Stimulated activated effector memory CD8-positive, alpha-beta T cell treated with anti-CD3 and anti-CD28 coated beads, Interleukin-12 subunit alpha, Interleukin-12 subunit beta, amount 100 ng/mL, for 72 hours (primary cell): ENCODE data around the gene PPA1.
"Not testable (repeated sequence)": the region's sequence is repeated elsewhere in the genome, so short reads cannot be mapped to it uniquely, and the experiment has no call there.

Experiments
- ATAC-seq: fragments of 150-1000 bp; cut with Tn5 transposase; 2 replicates; pipeline ENCODE4 v1.10.0; 2021
- DNase-seq, 2 donors: peaks; one replicate each; pipeline ENCODE4 v3.0.0; 2021 to 2022; ENCODE audit warnings: low spot score in 2 of 2
- H3K27ac Mint-ChIP-seq: one replicate; pipeline ENCODE4 v1.8.0; 2022; ENCODE audit warnings: mild to moderate bottlenecking, mixed read lengths
- H3K36me3 Mint-ChIP-seq: one replicate; pipeline ENCODE4 v1.8.0; 2022; ENCODE audit warnings: mild to moderate bottlenecking, mixed read lengths
- H3K4me1 Mint-ChIP-seq: one replicate; pipeline ENCODE4 v1.8.0; 2022; ENCODE audit warnings: mixed read lengths
- H3K4me3 Mint-ChIP-seq: one replicate; pipeline ENCODE4 v1.8.0; 2022; ENCODE audit warnings: mild to moderate bottlenecking, mixed read lengths
- H3K9me3 Mint-ChIP-seq: one replicate; pipeline ENCODE4 v1.8.0; 2022; ENCODE audit warnings: mixed read lengths

The PPA1 gene

GRCh38 chr10:70198696-70199466 is 34.3 kb downstream of the PPA1 start:
- Mint-ChIP-seq H3K4me3 (no peak overlapping the region), H3K9me3 (no peaks in the 10 kb centered on the region), H3K4me1 (peaks cover 15% of the 10 kb centered on the region), H3K36me3 (peaks cover 77% of the 10 kb centered on the region), H3K27ac (peak overlapping the region; percentile 48)
- DNase-seq (no peak), ATAC-seq (no peak)

GRCh38 chr10:70197235-70197945 is 35.8 kb downstream of the PPA1 start:
- peaks cover 62% of the 10 kb centered on the region for H3K36me3 Mint-ChIP-seq
- ATAC-seq (peak; percentile 40), DNase-seq (no peak)
- H3K4me1 Mint-ChIP-seq, result peaks cover 15% of the 10 kb centered on the region
- no peaks in the 10 kb centered on the region for H3K9me3 Mint-ChIP-seq
- peak overlapping the region; percentile 48 for H3K27ac Mint-ChIP-seq
- H3K4me3 Mint-ChIP-seq, result no peak overlapping the region

- Mint-ChIP-seq H3K4me1 (peaks cover 15% of the 10 kb centered on the region), H3K9me3 (no peaks in the 10 kb centered on the region), H3K4me3 (no peak overlapping the region), H3K36me3 (peaks cover 22% of the 10 kb centered on the region), H3K27ac (no peak overlapping the region)
- ATAC-seq (no peak), DNase-seq (no peak)
Measured at GRCh38 chr10:70193391-70193844, 39.8 kb downstream of the PPA1 start.

GRCh38 chr10:70192326-70192968 is 40.8 kb downstream of the PPA1 start:
- no peak overlapping the region for H3K4me3 Mint-ChIP-seq
- no peaks in the 10 kb centered on the region for H3K9me3 Mint-ChIP-seq
- H3K4me1 Mint-ChIP-seq, result peaks cover 7% of the 10 kb centered on the region
- no peak for DNase-seq
- H3K27ac Mint-ChIP-seq, result no peak overlapping the region
- ATAC-seq, result no peak
- peaks cover 13% of the 10 kb centered on the region for H3K36me3 Mint-ChIP-seq

- Mint-ChIP-seq H3K4me3 (no peak overlapping the region), H3K27ac (no peak overlapping the region), H3K36me3 (peaks cover 8% of the 10 kb centered on the region), H3K9me3 (no peaks in the 10 kb centered on the region), H3K4me1 (peaks cover 2% of the 10 kb centered on the region)
- ATAC-seq, result peak; percentile 32
- DNase-seq, result no peak
Measured at GRCh38 chr10:70191972-70192305, 41.3 kb downstream of the PPA1 start.

- no peaks in the 10 kb centered on the region for H3K9me3 Mint-ChIP-seq
- no peak for DNase-seq
- no peak overlapping the region for H3K27ac Mint-ChIP-seq
- peaks cover 2% of the 10 kb centered on the region for H3K36me3 Mint-ChIP-seq
- no peak for ATAC-seq
- no peaks in the 10 kb centered on the region for H3K4me1 Mint-ChIP-seq
- no peak overlapping the region for H3K4me3 Mint-ChIP-seq
Measured at GRCh38 chr10:70191161-70191971, 41.9 kb downstream of the PPA1 start.

- DNase-seq (no peak), ATAC-seq (no peak)
- Mint-ChIP-seq H3K4me1 (no peaks in the 10 kb centered on the region), H3K27ac (no peak overlapping the region), H3K9me3 (no peaks in the 10 kb centered on the region), H3K36me3 (no peaks in the 10 kb centered on the region), H3K4me3 (no peak overlapping the region)
Measured at GRCh38 chr10:70190581-70190980, 42.6 kb downstream of the PPA1 start.

GRCh38 chr10:70190102-70190501 is 43.1 kb downstream of the PPA1 start:
- Mint-ChIP-seq H3K36me3 (no peaks in the 10 kb centered on the region), H3K9me3 (no peaks in the 10 kb centered on the region), H3K27ac (no peak overlapping the region), H3K4me3 (no peak overlapping the region), H3K4me1 (no peaks in the 10 kb centered on the region)
- ATAC-seq, result no peak
- no peak for DNase-seq

GRCh38 chr10:70188768-70189167 is 44.5 kb downstream of the PPA1 start:
- H3K4me3 Mint-ChIP-seq, result no peak overlapping the region
- no peaks in the 10 kb centered on the region for H3K9me3 Mint-ChIP-seq
- H3K27ac Mint-ChIP-seq, result no peak overlapping the region
- H3K4me1 Mint-ChIP-seq, result no peaks in the 10 kb centered on the region
- H3K36me3 Mint-ChIP-seq, result no peaks in the 10 kb centered on the region
- no peak for DNase-seq
- ATAC-seq, result no peak

- DNase-seq, result no peak
- ATAC-seq, result no peak
- Mint-ChIP-seq H3K4me3 (no peak overlapping the region), H3K4me1 (no peaks in the 10 kb centered on the region), H3K27ac (no peak overlapping the region), H3K9me3 (no peaks in the 10 kb centered on the region), H3K36me3 (no peaks in the 10 kb centered on the region)
Measured at GRCh38 chr10:70186571-70186970, 46.7 kb downstream of the PPA1 start.

- no peaks in the 10 kb centered on the region for H3K4me1 Mint-ChIP-seq
Measured at GRCh38 chr10:70186090-70186489, 47.1 kb downstream of the PPA1 start.

GRCh38 chr10:70183304-70183703 is 49.9 kb downstream of the PPA1 start:
- Mint-ChIP-seq H3K9me3 (no peaks in the 10 kb centered on the region), H3K4me3 (no peak overlapping the region), H3K36me3 (no peaks in the 10 kb centered on the region), H3K4me1 (no peaks in the 10 kb centered on the region), H3K27ac (no peak overlapping the region)
- DNase-seq, result no peak
- no peak for ATAC-seq

More at GRCh38 chr10:70186090-70186489, 47.1 kb downstream of the PPA1 start:
- no peaks in the 10 kb centered on the region for H3K9me3 Mint-ChIP-seq
- DNase-seq, result no peak
- no peaks in the 10 kb centered on the region for H3K36me3 Mint-ChIP-seq
- no peak overlapping the region for H3K27ac Mint-ChIP-seq
- no peak for ATAC-seq
- no peak overlapping the region for H3K4me3 Mint-ChIP-seq

GRCh38 chr10:70179209-70179608 is 54.0 kb downstream of the PPA1 start:
- not testable (repeated sequence) for H3K9me3 Mint-ChIP-seq, H3K27ac Mint-ChIP-seq, DNase-seq, H3K4me3 Mint-ChIP-seq, ATAC-seq, H3K36me3 Mint-ChIP-seq, H3K4me1 Mint-ChIP-seq

GRCh38 chr10:70178139-70178725 is 55.0 kb downstream of the PPA1 start:
- DNase-seq, result no peak
- no peak overlapping the region for H3K27ac Mint-ChIP-seq
- no peaks in the 10 kb centered on the region for H3K36me3 Mint-ChIP-seq
- no peaks in the 10 kb centered on the region for H3K9me3 Mint-ChIP-seq
- H3K4me3 Mint-ChIP-seq, result no peak overlapping the region
- no peak for ATAC-seq
- H3K4me1 Mint-ChIP-seq, result peaks cover 9% of the 10 kb centered on the region

GRCh38 chr10:70176441-70176840 is 56.8 kb downstream of the PPA1 start:
- peak; percentile 37 for ATAC-seq

More at GRCh38 chr10:70176441-70176840, 56.8 kb downstream of the PPA1 start:
- Mint-ChIP-seq H3K4me3 (no peak overlapping the region), H3K9me3 (no peaks in the 10 kb centered on the region), H3K27ac (no peak overlapping the region), H3K4me1 (peaks cover 14% of the 10 kb centered on the region), H3K36me3 (no peaks in the 10 kb centered on the region)
- DNase-seq, result no peak
